ENCODE measurements around the gene C10orf67. TPM values are rescaled to one million over a fixed set of nuclear protein-coding genes. Genes with fewer than 3 reads are reported as not detected.
"Not testable (repeated sequence)": the region's sequence is repeated elsewhere in the genome, so short reads cannot be mapped to it uniquely, and the experiment has no call there.

The C10orf67 gene
- total and polyA plus RNA-seq, 2 donors (not counting 1 experiment from before 2014, with no cell fraction given): not detected

- no peak overlapping the region for H3K4me3 ChIP-seq (ENCODE audit: control extremely low read depth in 1 of 5, extremely low read depth in 1 of 5, insufficient read depth in 1 of 5, low read depth in 2 of 5, low read length in 4 of 5)
- H3K79me2 ChIP-seq (ENCODE audit: control insufficient read depth, insufficient read depth, low read length): no peaks in the 10 kb centered on the region
- H3K27ac Mint-ChIP-seq: no peak overlapping the region
- no peaks in the 10 kb centered on the region for H4K20me1 ChIP-seq (ENCODE audit: control insufficient read depth, insufficient read depth, low read length, poor library complexity, severe bottlenecking)
- no peak overlapping the region for H3K27ac ChIP-seq (ENCODE audit: low read length in 2 of 2)
- no peak overlapping the region for H3K4me2 ChIP-seq (replicated peaks; ENCODE audit: low read depth, low read length, poor library complexity, severe bottlenecking)
- DNase-seq (no peak), ATAC-seq (ENCODE audit: low read depth) (no peak)
- H3K9me3 Mint-ChIP-seq (ENCODE audit: insufficient read depth): no peaks in the 10 kb centered on the region
- H3K27me3 Mint-ChIP-seq: peaks cover 42% of the 10 kb centered on the region
- ChIA-PET POLR2A (no interaction called here), CTCF (no interaction called here)
- H3K9ac ChIP-seq (ENCODE audit: low read length): no peak overlapping the region
- no peaks in the 10 kb centered on the region for H3K36me3 ChIP-seq (replicated peaks in 1 of 2; ENCODE audit: control extremely low read depth in 1 of 2, control insufficient read depth in 1 of 2, extremely low read depth in 1 of 2, insufficient read depth in 2 of 2, low read length in 1 of 2)
- intact Hi-C loops (cut with micrococcal nuclease): no loop called here
- H3K9me3 ChIP-seq (ENCODE audit: control extremely low read depth in 1 of 3, control insufficient read depth in 2 of 3, insufficient read depth in 1 of 3, low read length in 2 of 3): no peaks in the 10 kb centered on the region
- H3K27me3 ChIP-seq (replicated peaks in 1 of 4; ENCODE audit: control extremely low read depth in 1 of 4, control insufficient read depth in 3 of 4, insufficient read depth in 4 of 4, low read length in 3 of 4): peaks cover 0 to 15% (median 7%) of the 10 kb centered on the region in 4 experiments
- H3K4me1 ChIP-seq (ENCODE audit: control insufficient read depth in 2 of 2, insufficient read depth in 2 of 2, low read length in 2 of 2): no peaks in the 10 kb centered on the region
- 100% methylated on average over 1 of the region's 3 CpGs for WGBS (ENCODE audit: insufficient coverage)
- no peak overlapping the region for H3K4me3 Mint-ChIP-seq
- no peak overlapping the region for H2AFZ ChIP-seq (ENCODE audit: insufficient read depth, low read depth, low read length, poor library complexity, severe bottlenecking)
- TF ChIP-seq EZH2 (IDR thresholded peaks at IDR 0.05; ENCODE audit: borderline replicate concordance, insufficient read depth, low read depth, low read length, poor library complexity, severe bottlenecking): no peak
- no peak for TF ChIP-seq CTCF (IDR thresholded peaks at IDR 0.05)
- H3K4me1 Mint-ChIP-seq: no peaks in the 10 kb centered on the region
Observed at GRCh38 chr10:23351926-23352519, 7.4 kb upstream of the C10orf67 start.

GRCh38 chr10:23350706-23351105 is 6.1 kb upstream of the C10orf67 start:
- H3K79me2 ChIP-seq (ENCODE audit: control insufficient read depth, insufficient read depth, low read length); H3K4me3 Mint-ChIP-seq; H3K27ac ChIP-seq (ENCODE audit: low read length in 2 of 2); H3K4me1 ChIP-seq (ENCODE audit: control insufficient read depth in 2 of 2, insufficient read depth in 2 of 2, low read length in 2 of 2); ATAC-seq (ENCODE audit: low read depth); H3K9me3 ChIP-seq (ENCODE audit: control extremely low read depth in 1 of 3, control insufficient read depth in 2 of 3, insufficient read depth in 1 of 3, low read length in 2 of 3); H3K36me3 ChIP-seq (replicated peaks in 1 of 2; ENCODE audit: control extremely low read depth in 1 of 2, control insufficient read depth in 1 of 2, extremely low read depth in 1 of 2, insufficient read depth in 2 of 2, low read length in 1 of 2); H3K4me1 Mint-ChIP-seq; DNase-seq; H3K9me3 Mint-ChIP-seq (ENCODE audit: insufficient read depth); H3K4me2 ChIP-seq (replicated peaks; ENCODE audit: low read depth, low read length, poor library complexity, severe bottlenecking); H4K20me1 ChIP-seq (ENCODE audit: control insufficient read depth, insufficient read depth, low read length, poor library complexity, severe bottlenecking); H3K9ac ChIP-seq (ENCODE audit: low read length); H2AFZ ChIP-seq (ENCODE audit: insufficient read depth, low read depth, low read length, poor library complexity, severe bottlenecking); POLR2A ChIA-PET; intact Hi-C loops (cut with micrococcal nuclease); H3K4me3 ChIP-seq (ENCODE audit: control extremely low read depth in 1 of 5, extremely low read depth in 1 of 5, insufficient read depth in 1 of 5, low read depth in 2 of 5, low read length in 4 of 5); H3K27ac Mint-ChIP-seq: not testable (repeated sequence)
- CTCF ChIA-PET: interaction anchor here (1.3 kb wide), 1 partner anchor 36 kb away, joined by 3 read pairs; no protein-coding TSS in a partner anchor
- peaks cover 42% of the 10 kb centered on the region for H3K27me3 Mint-ChIP-seq
- H3K27me3 ChIP-seq (replicated peaks in 1 of 4; ENCODE audit: control extremely low read depth in 1 of 4, control insufficient read depth in 3 of 4, insufficient read depth in 4 of 4, low read length in 3 of 4): peaks cover 0 to 15% (median 10%) of the 10 kb centered on the region in 4 experiments
- no CpG with 5 or more reads among the region's 1 CpG for WGBS (ENCODE audit: insufficient coverage)
